ENCODE results near the gene CERS1.

Gene CERS1

GRCh38 chr19:18908917-18909619, 13.1 kb upstream of the CERS1 start:
- DNase-seq (ENCODE audit: low read depth) = no peak

GRCh38 chr19:18906605-18907519, 10.9 kb upstream of the CERS1 start:
- no peak for DNase-seq (ENCODE audit: low read depth)
- no peak for TF ChIP-seq CTCF (IDR thresholded peaks at IDR 0.05; ENCODE audit: low read depth, low read length, missing control alignments)
- no peak overlapping the region for H3K4me3 ChIP-seq (ENCODE audit: low read depth, low read length)
- in situ Hi-C loops (cut with HindIII; ENCODE audit: low sequenced_read_pairs) = no loop called here

More at GRCh38 chr19:18908917-18909619, 13.1 kb upstream of the CERS1 start:
- H3K4me3 ChIP-seq (ENCODE audit: low read depth, low read length) = no peak overlapping the region
- no peak for TF ChIP-seq CTCF (IDR thresholded peaks at IDR 0.05; ENCODE audit: low read depth, low read length, missing control alignments)
- in situ Hi-C loops (cut with HindIII; ENCODE audit: low sequenced_read_pairs) = no loop called here

- no peak for DNase-seq (ENCODE audit: low read depth)
- no peak overlapping the region for H3K4me3 ChIP-seq (ENCODE audit: low read depth, low read length)
- no peak for TF ChIP-seq CTCF (IDR thresholded peaks at IDR 0.05; ENCODE audit: low read depth, low read length, missing control alignments)
- in situ Hi-C loops (cut with HindIII; ENCODE audit: low sequenced_read_pairs) = no loop called here
These were observed 9.7 kb upstream of the CERS1 start for GRCh38 chr19:18905513-18906236.

GRCh38 chr19:18905058-18905456, 9.1 kb upstream of the CERS1 start:
- DNase-seq (ENCODE audit: low read depth) = no peak
- TF ChIP-seq CTCF (IDR thresholded peaks at IDR 0.05; ENCODE audit: low read depth, low read length, missing control alignments) = no peak
- no peak overlapping the region for H3K4me3 ChIP-seq (ENCODE audit: low read depth, low read length)
- in situ Hi-C loops (cut with HindIII; ENCODE audit: low sequenced_read_pairs) = no loop called here

- in situ Hi-C loops (cut with HindIII; ENCODE audit: low sequenced_read_pairs) = no loop called here
These were observed 8.5 kb upstream of the CERS1 start for GRCh38 chr19:18904334-18905057.

More at GRCh38 chr19:18904334-18905057, 8.5 kb upstream of the CERS1 start:
- no peak overlapping the region for H3K4me3 ChIP-seq (ENCODE audit: low read depth, low read length)
- no peak for DNase-seq (ENCODE audit: low read depth)
- TF ChIP-seq CTCF (IDR thresholded peaks at IDR 0.05; ENCODE audit: low read depth, low read length, missing control alignments) = no peak

Data from astrocyte of the cerebellum (primary cell).